HG02678 (cell line): ENCODE results near the gene PLEKHM2.
A peak's percentile ranks its signal among the peaks of the same experiment; 100 is the strongest.
"Not testable (repeated sequence)": the region's sequence is repeated elsewhere in the genome, so short reads cannot be mapped to it uniquely, and the experiment has no call there.

Experiments used
- ATAC-seq: cut with Tn5 transposase; IDR thresholded peaks from one replicate; pipeline ENCODE4 v1.9.1; 2021; ENCODE audit warnings: mild to moderate bottlenecking, moderate library complexity; ENCODE audit not compliant: unreplicated experiment

The PLEKHM2 gene

GRCh38 chr1:15684042-15684461 lies at the start of gene PLEKHM2:
TSS of gene PLEKHM2 (plus strand) at chr1:15684320. CDS start at chr1:15684559, 239 bp downstream.
- ATAC-seq = peak; percentile 52

DNA sequence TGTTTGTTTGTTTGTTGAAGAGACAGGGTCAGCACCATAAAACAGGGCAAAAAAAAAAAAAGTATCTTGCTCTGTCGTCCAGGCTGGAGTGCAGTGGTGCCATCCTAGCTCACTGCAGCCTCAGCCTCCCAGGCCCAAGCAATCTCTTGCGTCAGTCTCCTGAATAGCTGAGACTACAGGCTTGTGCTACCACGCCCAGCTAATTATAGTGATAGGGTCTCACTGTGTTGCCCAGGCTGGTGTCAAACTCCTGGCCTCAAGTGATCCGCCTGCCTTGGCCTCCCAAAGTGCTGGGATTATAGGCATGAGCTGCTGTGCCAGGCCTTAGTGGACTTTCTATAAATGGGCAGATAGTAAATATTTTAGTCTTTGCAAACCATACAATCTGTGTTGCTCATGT lies 47.7 kb upstream of the PLEKHM2 start:
- no peak for ATAC-seq

DNA sequence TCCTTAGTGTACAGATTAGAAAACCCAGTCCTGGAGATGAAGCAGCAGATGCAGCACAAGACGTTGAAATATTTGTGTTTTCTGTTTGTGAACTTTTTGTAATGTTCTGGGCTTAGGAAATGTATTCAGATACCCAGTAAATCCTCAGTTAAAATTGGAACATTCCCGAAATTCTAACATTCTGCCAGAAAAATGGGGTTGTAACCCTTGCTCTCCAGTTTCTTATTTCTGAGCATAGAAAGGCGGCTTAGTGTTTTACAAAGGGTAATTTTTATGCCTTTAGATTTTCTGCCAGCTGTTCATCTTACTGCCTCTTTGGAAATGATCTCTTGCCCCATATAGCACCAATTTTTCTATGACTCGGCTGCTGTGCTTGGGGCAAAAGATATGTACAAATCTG lies 46.3 kb upstream of the PLEKHM2 start:
- ATAC-seq = no peak

- ATAC-seq = no peak
These were observed 44.9 kb upstream of the PLEKHM2 start for GRCh38 chr1:15639262-15639661.

- ATAC-seq = no peak
These were observed 44.2 kb upstream of the PLEKHM2 start for GRCh38 chr1:15639931-15640330.

DNA sequence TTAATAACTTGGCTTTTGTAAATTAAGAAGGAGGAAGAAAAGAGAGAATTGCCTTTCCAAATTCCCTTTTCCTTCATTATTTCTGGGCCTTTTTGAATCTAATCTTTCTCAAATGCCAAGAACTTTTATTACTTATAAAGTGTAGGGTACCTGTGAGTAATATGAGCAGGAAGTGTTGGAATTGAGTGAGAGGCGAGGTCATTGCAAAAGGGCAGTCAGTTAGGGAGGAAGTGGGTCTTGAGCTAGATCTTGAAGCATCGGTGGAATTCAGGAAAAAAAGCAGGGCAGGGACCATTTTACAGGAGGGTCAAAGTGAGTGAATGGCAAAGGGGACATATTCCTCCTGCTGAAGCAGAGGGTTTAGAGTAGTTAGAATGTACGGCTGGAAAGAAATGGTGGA lies 43.5 kb upstream of the PLEKHM2 start:
- ATAC-seq = no peak

GRCh38 chr1:15649937-15650336 lies 34.2 kb upstream of the PLEKHM2 start:
- ATAC-seq = no peak

- no peak for ATAC-seq
These were observed 33.7 kb upstream of the PLEKHM2 start for GRCh38 chr1:15650433-15650832.

GRCh38 chr1:15652130-15652529 lies 32.0 kb upstream of the PLEKHM2 start:
- ATAC-seq = not testable (repeated sequence)

GRCh38 chr1:15654091-15654690 lies 29.9 kb upstream of the PLEKHM2 start:
- ATAC-seq = no peak

DNA sequence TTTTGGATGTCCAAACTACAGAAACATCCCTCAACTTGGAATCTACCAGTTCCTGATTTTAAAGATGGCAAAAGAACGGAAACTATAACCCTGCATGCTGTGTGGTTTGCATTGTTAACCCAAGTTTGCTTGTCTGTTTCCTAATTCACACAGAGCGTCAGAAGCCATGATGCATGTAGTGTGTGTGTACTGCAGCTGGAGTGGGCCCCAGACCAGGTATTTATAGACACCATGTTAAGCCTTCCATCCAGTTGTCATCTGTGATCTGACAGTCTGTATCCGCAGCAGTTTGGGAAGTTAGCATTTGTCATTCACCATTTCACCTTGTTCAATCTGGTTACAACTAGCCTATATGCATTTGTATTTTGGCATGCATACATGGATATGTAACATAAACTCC lies 27.7 kb upstream of the PLEKHM2 start:
- no peak for ATAC-seq

DNA sequence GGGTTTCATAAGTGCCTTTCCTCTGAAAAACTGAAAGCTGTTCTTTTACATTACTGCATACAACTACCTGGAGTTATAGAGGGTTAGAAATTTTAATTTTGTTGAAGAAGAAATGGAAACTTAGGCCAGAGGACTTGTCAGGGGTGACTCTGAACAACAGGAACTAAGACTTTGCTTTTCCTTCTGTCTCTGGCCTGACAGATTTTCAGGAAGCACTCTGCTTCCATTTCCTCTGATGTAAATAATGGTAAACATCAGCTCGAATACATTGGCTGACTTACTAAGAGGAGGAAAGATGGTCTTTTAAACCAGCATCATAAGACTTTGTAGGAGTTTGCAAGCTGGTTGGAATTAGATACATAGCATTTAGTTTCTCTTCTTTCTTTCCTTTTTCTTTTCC lies 27.1 kb upstream of the PLEKHM2 start:
- no peak for ATAC-seq

DNA sequence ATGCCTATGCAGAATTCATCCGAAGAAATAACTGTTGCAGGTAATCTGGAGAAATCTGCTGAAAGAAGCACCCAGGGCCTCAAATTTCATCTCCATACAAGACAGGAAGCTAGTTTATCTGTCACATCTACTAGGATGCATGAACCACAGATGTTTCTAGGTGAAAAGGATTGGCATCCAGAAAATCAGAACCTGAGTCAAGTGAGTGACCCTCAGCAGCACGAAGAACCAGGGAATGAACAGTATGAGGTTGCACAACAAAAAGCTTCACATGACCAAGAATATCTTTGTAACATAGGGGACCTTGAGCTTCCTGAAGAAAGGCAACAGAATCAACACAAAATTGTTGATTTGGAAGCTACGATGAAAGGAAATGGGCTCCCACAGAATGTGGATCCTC lies 24.0 kb upstream of the PLEKHM2 start:
- no peak for ATAC-seq

- ATAC-seq = no peak
These were observed 21.6 kb upstream of the PLEKHM2 start for GRCh38 chr1:15662477-15662876.

GRCh38 chr1:15663925-15664324 lies 20.2 kb upstream of the PLEKHM2 start:
- ATAC-seq = no peak

DNA sequence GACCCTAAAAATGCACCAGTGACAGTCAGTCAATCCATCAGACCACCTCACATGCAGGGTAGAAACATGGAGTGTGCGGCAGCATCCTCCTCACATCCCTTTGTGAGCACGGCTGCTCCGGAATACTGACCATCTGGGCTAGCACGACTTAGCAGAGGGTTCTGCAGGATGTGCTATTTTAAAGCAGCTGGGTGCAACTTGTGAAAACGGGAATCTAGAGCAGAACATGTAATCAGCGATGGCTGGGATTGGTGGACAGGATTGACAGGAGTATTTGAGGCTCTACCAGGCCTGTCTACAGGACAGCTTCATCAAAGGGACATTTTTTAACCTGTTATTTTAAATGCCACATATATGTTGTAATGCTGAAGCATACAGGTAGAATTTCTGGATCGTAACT lies 16.8 kb upstream of the PLEKHM2 start:
- no peak for ATAC-seq

- ATAC-seq = no peak
These were observed 15.9 kb upstream of the PLEKHM2 start for GRCh38 chr1:15668089-15668754.

DNA sequence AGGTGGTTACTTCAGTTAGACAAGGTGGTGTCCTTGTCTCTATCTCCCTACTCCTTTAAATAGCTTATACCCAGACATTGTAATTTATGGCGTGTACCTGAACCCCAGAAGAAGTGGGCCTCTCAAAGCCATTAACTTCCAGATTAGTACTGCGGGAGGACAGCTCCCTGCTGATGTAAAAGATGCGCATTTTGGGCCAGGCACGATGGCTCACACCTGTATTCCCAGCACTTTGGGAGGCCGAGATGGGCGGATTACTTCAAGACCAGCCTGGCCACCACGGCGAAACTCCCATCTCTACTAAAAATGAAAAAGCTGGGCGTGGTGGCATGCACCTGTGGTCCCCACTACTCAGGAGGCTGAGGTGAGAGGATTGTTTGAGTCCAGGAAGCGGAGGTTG lies 15.0 kb upstream of the PLEKHM2 start:
- no peak for ATAC-seq

DNA sequence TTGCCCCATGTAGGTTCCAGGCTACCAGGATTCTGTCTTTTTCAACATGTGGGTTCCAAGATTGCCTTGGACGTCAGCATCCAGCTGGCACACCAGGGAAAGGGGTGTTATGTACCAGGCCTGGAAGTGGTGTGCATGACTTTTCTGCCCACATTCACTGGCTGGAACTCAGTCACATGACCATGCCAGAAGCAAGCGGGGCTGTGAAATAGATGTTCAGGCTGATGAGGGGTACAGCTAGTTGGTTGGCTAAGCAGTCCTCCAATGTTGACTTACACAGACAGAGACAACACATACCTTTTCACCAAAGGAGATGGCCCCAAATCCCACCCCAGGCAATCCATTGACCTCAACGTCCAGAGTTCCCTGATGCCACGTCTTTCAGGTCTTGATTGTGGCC lies 14.3 kb upstream of the PLEKHM2 start:
- no peak for ATAC-seq

- ATAC-seq = no peak
These were observed 12.7 kb upstream of the PLEKHM2 start for GRCh38 chr1:15671430-15671829.

DNA sequence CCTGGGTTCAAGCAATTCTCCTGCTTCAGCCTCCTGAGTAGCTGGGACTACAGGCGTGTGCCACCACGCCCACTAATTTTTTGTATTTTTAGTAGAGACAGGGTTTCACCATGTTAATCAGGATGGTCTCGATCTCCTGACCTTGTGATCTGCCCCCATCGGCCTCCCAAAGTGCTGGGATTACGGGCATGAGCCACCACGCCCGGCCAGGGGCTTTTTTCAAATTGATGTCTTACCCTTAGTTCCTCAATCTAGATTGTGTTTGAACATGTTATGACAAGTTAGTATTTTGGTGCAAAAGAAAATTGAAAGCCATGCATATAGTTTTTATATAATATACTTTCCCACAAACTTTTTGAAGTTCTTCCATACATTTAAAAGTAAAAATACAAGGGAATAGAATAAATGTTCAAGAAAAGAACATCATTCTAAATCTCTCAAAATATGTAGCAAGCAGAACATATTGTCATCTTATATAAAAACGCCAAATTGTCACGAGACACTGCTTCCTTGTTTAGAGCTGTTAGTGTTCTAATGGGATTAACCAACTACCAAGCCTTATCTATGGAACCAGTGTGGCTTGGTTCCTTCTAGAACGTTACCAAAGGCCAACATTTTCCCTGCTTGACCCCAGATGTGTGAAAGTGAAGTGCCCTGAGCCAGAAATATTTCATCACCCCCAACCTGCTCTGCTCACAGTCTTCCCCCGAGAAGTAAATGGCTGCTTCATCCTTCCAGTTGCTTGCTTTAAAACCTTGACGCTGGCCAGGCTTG lies 9.5 kb upstream of the PLEKHM2 start:
- ATAC-seq = no peak

- no peak for ATAC-seq
These were observed 8.1 kb upstream of the PLEKHM2 start for GRCh38 chr1:15676010-15676409.
